Mesothelial cell of epicardium (in vitro differentiated cells): ENCODE data around the gene GNA12. TPM values are rescaled to one million over a fixed set of nuclear protein-coding genes. Genes with fewer than 3 reads are reported as not detected.

Experiments used
- total RNA-seq: library from RNA; stranded (reverse); gene quantifications from 3 replicates; pipeline ENCODE4 v1.2.1, GENCODE V29; 2021

Gene GNA12
- total RNA-seq, 1 donor from 2014 or later: 57.1 TPM

Other genes starting within 250 kb of the GNA12 start
- gene TTYH3, start 212.3 kb downstream of the GNA12 start, total RNA-seq: 282 to 296 TPM (median 282 TPM) in 3 replicates
- gene AMZ1, start 156.1 kb downstream of the GNA12 start, total RNA-seq: 0.05 to 0.49 TPM (median 0.13 TPM) in 3 replicates
- 8.3 to 9.8 TPM (median 9.3 TPM) in 3 replicates for gene CARD11, start 199.6 kb upstream of the GNA12 start, total RNA-seq